MCF 10A (cell line): ENCODE data around the gene TBXAS1. TPM values are rescaled to one million over a fixed set of nuclear protein-coding genes. Genes with fewer than 3 reads are reported as not detected.

Experiments
- BruUV-seq: library from RNA; stranded (reverse); fragments of 400-500 nt; replicated peaks from 2 replicates; lab custom pipeline; 2021; lab: Mats Ljungman, UMichigan
- CTCF ChIA-PET: fragments of 300-600 bp; sonication (Branson Sonifier 250); formaldehyde crosslinking; extraction: SDS; loops from one replicate; lab custom pipeline; 2021; ENCODE audit warnings: antibody characterized with exemption, inconsistent platforms; lab: Yijun Ruan, JAX
- POLR2A ChIA-PET: fragments of 300-600, 350-650 bp; sonication (Branson Sonifier 250); formaldehyde crosslinking; extraction: SDS; loops from one replicate; lab custom pipeline; 2020; ENCODE audit warnings: antibody characterized with exemption, inconsistent platforms; lab: Yijun Ruan, JAX
- DNase-seq: peaks from one replicate; pipeline ENCODE4 v3.0.0-alpha.2; 2018; ENCODE audit not compliant: unreplicated experiment
- H3K27ac Mint-ChIP-seq: one replicate; pipeline ENCODE4 v1.8.0; 2022; ENCODE audit warnings: mild to moderate bottlenecking, low read depth, mixed read lengths; ENCODE audit not compliant: unreplicated experiment
- H3K27me3 Mint-ChIP-seq: one replicate; pipeline ENCODE4 v1.8.0; 2022; ENCODE audit warnings: mixed read lengths; ENCODE audit not compliant: insufficient read depth, unreplicated experiment
- H3K36me3 Mint-ChIP-seq: one replicate; pipeline ENCODE4 v1.8.0; 2022; ENCODE audit warnings: mild to moderate bottlenecking, moderate library complexity, mixed read lengths; ENCODE audit not compliant: insufficient read depth, unreplicated experiment
- H3K4me1 Mint-ChIP-seq: one replicate; pipeline ENCODE4 v1.8.0; 2022; ENCODE audit warnings: mixed read lengths; ENCODE audit not compliant: insufficient read depth, unreplicated experiment
- H3K4me3 Mint-ChIP-seq: one replicate; pipeline ENCODE4 v1.8.0; 2022; ENCODE audit warnings: mild to moderate bottlenecking, moderate library complexity, mixed read lengths; ENCODE audit not compliant: unreplicated experiment
- H3K9me3 Mint-ChIP-seq: one replicate; pipeline ENCODE4 v1.8.0; 2022; ENCODE audit warnings: mixed read lengths; ENCODE audit not compliant: unreplicated experiment
- intact Hi-C: fragments of 100-400 bp; cut with micrococcal nuclease; formaldehyde crosslinking; loops from 2 replicates; pipeline ENCODE4 v1.14.1; 2022
- total RNA-seq: library from RNA; stranded (reverse); gene quantifications from 2 replicates; pipeline ENCODE4 v1.2.3, GENCODE V29; 2022
- TF ChIP-seq, protein P1 (sequence below): fragments of 200-600 bp; IDR thresholded peaks from one replicate; pipeline ENCODE4 v1.8.0; 2022; ENCODE audit warnings: antibody characterized with exemption, mild to moderate bottlenecking; ENCODE audit not compliant: unreplicated experiment

Gene TBXAS1
- total RNA-seq, 1 experiment from 2014 or later: 1.5 TPM

DNA sequence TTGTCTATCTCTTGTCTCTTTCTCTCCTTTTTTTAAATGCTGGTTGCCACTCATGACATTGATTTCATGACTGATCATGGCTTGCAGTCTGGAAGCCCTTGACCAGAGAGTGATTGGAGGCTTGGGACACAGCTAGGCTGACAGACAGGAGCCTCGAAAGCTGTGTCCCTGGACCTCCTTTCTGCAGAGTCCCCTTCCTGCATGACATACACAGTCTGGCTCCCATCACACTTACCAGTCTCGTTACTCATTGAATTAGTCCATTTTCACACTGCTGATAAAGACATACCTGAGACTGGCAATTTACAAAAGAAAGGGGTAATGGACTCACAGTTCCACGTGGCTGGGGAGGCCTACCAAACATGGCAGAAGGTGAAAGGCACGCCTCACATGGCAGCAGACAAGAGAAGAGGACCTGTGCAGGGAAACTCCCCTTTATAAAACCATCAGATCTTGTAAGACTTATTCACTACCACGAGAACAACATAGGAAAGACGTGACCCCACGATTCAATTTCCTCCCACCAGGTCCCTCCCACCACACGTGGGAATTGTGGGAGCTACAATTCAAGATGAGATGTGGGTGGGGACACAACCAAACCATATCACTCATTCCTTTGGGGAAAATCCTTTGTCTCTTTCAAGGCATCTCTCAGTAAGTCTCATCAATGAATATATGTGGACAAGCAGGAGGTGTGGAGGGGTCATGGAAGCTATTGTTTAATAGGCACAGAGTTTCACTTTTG lies 102.3 kb downstream of the TBXAS1 start:
- Mint-ChIP-seq H3K9me3 (no peaks in the 10 kb centered on the region), H3K36me3 (no peaks in the 10 kb centered on the region), H3K27ac (no peak overlapping the region), H3K4me3 (no peak overlapping the region), H3K27me3 (no peaks in the 10 kb centered on the region), H3K4me1 (peaks cover 12% of the 10 kb centered on the region)
- TF ChIP-seq, protein P1, sequence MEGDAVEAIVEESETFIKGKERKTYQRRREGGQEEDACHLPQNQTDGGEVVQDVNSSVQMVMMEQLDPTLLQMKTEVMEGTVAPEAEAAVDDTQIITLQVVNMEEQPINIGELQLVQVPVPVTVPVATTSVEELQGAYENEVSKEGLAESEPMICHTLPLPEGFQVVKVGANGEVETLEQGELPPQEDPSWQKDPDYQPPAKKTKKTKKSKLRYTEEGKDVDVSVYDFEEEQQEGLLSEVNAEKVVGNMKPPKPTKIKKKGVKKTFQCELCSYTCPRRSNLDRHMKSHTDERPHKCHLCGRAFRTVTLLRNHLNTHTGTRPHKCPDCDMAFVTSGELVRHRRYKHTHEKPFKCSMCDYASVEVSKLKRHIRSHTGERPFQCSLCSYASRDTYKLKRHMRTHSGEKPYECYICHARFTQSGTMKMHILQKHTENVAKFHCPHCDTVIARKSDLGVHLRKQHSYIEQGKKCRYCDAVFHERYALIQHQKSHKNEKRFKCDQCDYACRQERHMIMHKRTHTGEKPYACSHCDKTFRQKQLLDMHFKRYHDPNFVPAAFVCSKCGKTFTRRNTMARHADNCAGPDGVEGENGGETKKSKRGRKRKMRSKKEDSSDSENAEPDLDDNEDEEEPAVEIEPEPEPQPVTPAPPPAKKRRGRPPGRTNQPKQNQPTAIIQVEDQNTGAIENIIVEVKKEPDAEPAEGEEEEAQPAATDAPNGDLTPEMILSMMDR: no peak
- intact Hi-C loops: no loop called here
- ChIA-PET CTCF (interaction anchor here (0.5 kb wide), 1 partner anchor 465 kb away, joined by 4 read pairs; no protein-coding TSS in a partner anchor), POLR2A (no interaction called here)
- DNase-seq: no peak
- no TSS peak for BruUV-seq

GRCh38 chr7:139932531-139932930 lies 103.5 kb downstream of the TBXAS1 start:
- no peaks in the 10 kb centered on the region for H3K36me3 Mint-ChIP-seq
- TF ChIP-seq, protein P1: no peak
- BruUV-seq: no TSS peak
- H3K4me3 Mint-ChIP-seq: no peak overlapping the region
- H3K9me3 Mint-ChIP-seq: no peaks in the 10 kb centered on the region
- no peak for DNase-seq
- H3K27me3 Mint-ChIP-seq: no peaks in the 10 kb centered on the region
- CTCF ChIA-PET: no interaction called here
- POLR2A ChIA-PET: no interaction called here
- intact Hi-C loops: no loop called here
- H3K27ac Mint-ChIP-seq: no peak overlapping the region
- peaks cover 17% of the 10 kb centered on the region for H3K4me1 Mint-ChIP-seq

DNA sequence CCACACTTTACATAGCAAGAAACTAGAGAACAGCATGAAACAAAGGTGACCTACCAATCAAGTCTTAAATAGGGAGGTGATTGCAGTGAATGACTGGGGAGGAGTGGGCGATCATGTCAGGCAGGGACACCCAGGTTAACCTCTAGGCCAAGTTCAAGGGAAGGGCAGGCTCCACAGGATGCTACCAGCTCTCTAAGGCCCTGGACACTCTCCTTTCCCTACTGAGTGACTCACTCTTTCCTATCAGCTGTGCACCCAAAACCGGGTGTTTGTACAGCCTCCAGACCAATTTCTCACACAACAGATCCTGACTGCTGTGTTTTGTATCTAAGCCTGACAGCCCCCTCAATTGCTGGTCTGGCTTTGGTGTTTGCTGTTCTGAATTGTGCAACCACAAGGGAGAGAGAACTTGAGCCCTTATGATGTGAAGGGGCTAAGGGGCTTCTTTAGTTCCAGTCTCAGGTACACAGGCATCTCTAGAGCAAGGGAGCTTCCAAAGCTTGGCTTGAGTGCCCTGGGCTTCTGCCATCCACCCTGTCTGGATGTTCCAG lies 107.8 kb downstream of the TBXAS1 start:
- intact Hi-C loops: no loop called here
- H3K36me3 Mint-ChIP-seq: no peaks in the 10 kb centered on the region
- no peak overlapping the region for H3K27ac Mint-ChIP-seq
- POLR2A ChIA-PET: no interaction called here
- DNase-seq: peak; percentile 58
- H3K9me3 Mint-ChIP-seq: no peaks in the 10 kb centered on the region
- H3K27me3 Mint-ChIP-seq: peaks cover 12% of the 10 kb centered on the region
- peaks cover 5% of the 10 kb centered on the region for H3K4me1 Mint-ChIP-seq
- H3K4me3 Mint-ChIP-seq: no peak overlapping the region
- BruUV-seq: no TSS peak
- TF ChIP-seq, protein P1: no peak
- CTCF ChIA-PET: no interaction called here

DNA sequence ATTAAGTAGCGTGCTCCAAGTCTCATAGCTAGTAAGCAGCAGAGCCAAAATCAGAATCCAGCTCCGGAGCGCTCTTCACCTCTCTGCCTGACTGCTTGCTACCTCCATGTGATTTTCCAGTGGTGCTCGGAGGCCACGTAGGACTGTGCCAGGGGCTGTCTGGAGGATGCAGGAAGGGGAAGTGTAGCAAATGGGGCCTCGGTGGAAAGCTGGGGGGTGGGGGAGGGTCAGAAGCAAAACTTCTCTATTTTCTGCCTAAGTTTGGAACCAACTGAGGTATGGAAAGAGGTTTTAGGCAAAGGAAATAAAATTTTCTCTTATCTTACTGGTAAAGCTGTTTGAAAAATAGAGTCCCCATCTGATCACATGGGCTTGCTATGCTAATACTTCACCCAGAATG lies 108.7 kb downstream of the TBXAS1 start:
- BruUV-seq: no TSS peak
- POLR2A ChIA-PET: no interaction called here
- H3K27ac Mint-ChIP-seq: no peak overlapping the region

More for the DNA sequence above, 108.7 kb downstream of the TBXAS1 start:
- H3K36me3 Mint-ChIP-seq: no peaks in the 10 kb centered on the region
- no peak overlapping the region for H3K4me3 Mint-ChIP-seq
- CTCF ChIA-PET: interaction anchor here (0.6 kb wide), 1 partner anchor 14 kb away, joined by 4 read pairs; no protein-coding TSS in a partner anchor
- H3K9me3 Mint-ChIP-seq: no peaks in the 10 kb centered on the region
- no peak for DNase-seq
- TF ChIP-seq, protein P1: no peak
- H3K27me3 Mint-ChIP-seq: peaks cover 12% of the 10 kb centered on the region
- intact Hi-C loops: no loop called here
- peaks cover 5% of the 10 kb centered on the region for H3K4me1 Mint-ChIP-seq
